NCI-H1694 treated with DMSO at 0.1 percent for 48 hours (cell line): ENCODE measurements around the gene BORCS8.
"Not testable (repeated sequence)": the region's sequence is repeated elsewhere in the genome, so short reads cannot be mapped to it uniquely, and the experiment has no call there.

Experiments used
- DNase-seq: peaks from one replicate; lab custom pipeline; 2025; lab: John Stamatoyannopoulos, UW

Gene BORCS8

GRCh38 chr19:19192078-19192882 lies at the start of gene BORCS8, which contains the start of gene RFXANK:
Gene BORCS8, minus strand, starts transcription at chr19:19192152. Its CDS starts 35 bp downstream, at chr19:19192117.
Gene RFXANK, plus strand, starts transcription at chr19:19192258. Its CDS starts 1,689 bp downstream, at chr19:19193947.
- DNase-seq = peak; percentile 99

- no peak for DNase-seq
Measured at GRCh38 chr19:19240476-19240875, 48.5 kb upstream of the BORCS8 start.

GRCh38 chr19:19239675-19240074 lies 47.7 kb upstream of the BORCS8 start:
- no peak for DNase-seq

GRCh38 chr19:19238126-19238894 lies 46.4 kb upstream of the BORCS8 start:
- no peak for DNase-seq

- no peak for DNase-seq
Measured at GRCh38 chr19:19236173-19236572, 44.2 kb upstream of the BORCS8 start.

- DNase-seq = no peak
Measured at GRCh38 chr19:19234220-19234816, 42.4 kb upstream of the BORCS8 start.

GRCh38 chr19:19232261-19232721 lies 40.3 kb upstream of the BORCS8 start:
- DNase-seq = peak; percentile 23

- no peak for DNase-seq
Measured at GRCh38 chr19:19230999-19231398, 39.0 kb upstream of the BORCS8 start.

- DNase-seq = no peak
Measured at GRCh38 chr19:19229701-19230100, 37.7 kb upstream of the BORCS8 start.

GRCh38 chr19:19227217-19227616 lies 35.3 kb upstream of the BORCS8 start:
- no peak for DNase-seq

- DNase-seq = no peak
Measured at GRCh38 chr19:19226663-19227062, 34.7 kb upstream of the BORCS8 start.

- DNase-seq = no peak
Measured at GRCh38 chr19:19226204-19226603, 34.3 kb upstream of the BORCS8 start.

- no peak for DNase-seq
Measured at GRCh38 chr19:19224852-19225494, 33.0 kb upstream of the BORCS8 start.

GRCh38 chr19:19224150-19224851 lies 32.3 kb upstream of the BORCS8 start:
- no peak for DNase-seq

- no peak for DNase-seq
Measured at GRCh38 chr19:19223636-19224035, 31.7 kb upstream of the BORCS8 start.

GRCh38 chr19:19223060-19223459 lies 31.1 kb upstream of the BORCS8 start:
- no peak for DNase-seq

GRCh38 chr19:19221000-19221399 lies 29.0 kb upstream of the BORCS8 start:
- DNase-seq = not testable (repeated sequence)

- no peak for DNase-seq
Measured at GRCh38 chr19:19218911-19219310, 27.0 kb upstream of the BORCS8 start.

- no peak for DNase-seq
Measured at GRCh38 chr19:19217099-19217498, 25.1 kb upstream of the BORCS8 start.

GRCh38 chr19:19215792-19216191 lies 23.8 kb upstream of the BORCS8 start:
- DNase-seq = no peak

GRCh38 chr19:19214892-19215291 lies 22.9 kb upstream of the BORCS8 start:
- DNase-seq = no peak

- no peak for DNase-seq
Measured at GRCh38 chr19:19214159-19214490, 22.2 kb upstream of the BORCS8 start.
